Activated T-helper 1 cell treated with anti-CD3 and anti-CD28 coated beads, Interleukin-12 subunit alpha, Interleukin-12 subunit beta, Interleukin-2, Interleukin-4 antibody, amounts not matched to agents 30 ng/mL and 10 ng/mL and 1 ng/mL, durations not matched to agents 14 hours and 24 hours and 36 hours (primary cell): ENCODE measurements around the gene SULT1E1. TPM values are rescaled to one million over a fixed set of nuclear protein-coding genes. Genes with fewer than 3 reads are reported as not detected.

Experiments used
- DNase-seq: peaks from one replicate; pipeline ENCODE4 v3.0.0; 2021; ENCODE audit warnings: low spot score
- H3K27ac Mint-ChIP-seq: one replicate; pipeline ENCODE4 v1.8.0; 2021; ENCODE audit warnings: mild to moderate bottlenecking, mixed read lengths
- H3K27me3 Mint-ChIP-seq: one replicate; pipeline ENCODE4 v1.8.0; 2022; ENCODE audit warnings: mild to moderate bottlenecking, moderate library complexity, mixed read lengths; ENCODE audit not compliant: insufficient read depth
- H3K36me3 Mint-ChIP-seq: one replicate; pipeline ENCODE4 v1.8.0; 2021; ENCODE audit warnings: low read depth, mixed read lengths
- H3K4me1 Mint-ChIP-seq: one replicate; pipeline ENCODE4 v1.8.0; 2021; ENCODE audit warnings: low read depth, mixed read lengths
- H3K4me3 Mint-ChIP-seq: one replicate; pipeline ENCODE4 v1.8.0; 2021; ENCODE audit warnings: mild to moderate bottlenecking, moderate library complexity, mixed read lengths
- H3K9me3 Mint-ChIP-seq: one replicate; pipeline ENCODE4 v1.8.0; 2021; ENCODE audit warnings: mixed read lengths
- intact Hi-C: fragments of 100-400 bp; cut with micrococcal nuclease; formaldehyde crosslinking; loops from one replicate; pipeline ENCODE4 v1.15.1; 2024
- total RNA-seq: library from RNA; stranded (reverse); gene quantifications from 2 replicates; pipeline ENCODE4 v1.2.3, GENCODE V29; 2022

The SULT1E1 gene
- total RNA-seq, 1 donor from 2014 or later, result not detected

DNA sequence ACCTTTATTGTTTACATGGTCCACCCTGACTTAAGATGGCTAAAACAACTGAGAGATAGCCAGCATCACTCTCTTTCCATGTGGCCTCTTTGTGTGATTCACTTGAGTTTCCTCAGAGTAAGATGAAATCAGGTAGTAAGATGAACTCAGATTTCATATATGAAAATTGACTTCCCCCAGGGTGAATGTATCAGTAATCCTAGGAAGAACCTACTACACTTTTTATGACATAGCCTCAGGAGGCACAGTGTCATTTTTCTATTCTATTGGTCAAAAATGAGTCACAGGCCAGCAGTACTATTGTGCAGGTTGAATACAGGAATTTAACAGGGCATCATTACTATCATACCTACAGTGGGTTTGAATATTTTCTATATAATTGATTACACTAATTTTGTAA lies 14.6 kb upstream of the SULT1E1 start:
- intact Hi-C loops, result no loop called here
- Mint-ChIP-seq H3K4me1 (no peaks in the 10 kb centered on the region), H3K9me3 (no peaks in the 10 kb centered on the region), H3K27me3 (no peaks in the 10 kb centered on the region), H3K27ac (no peak overlapping the region), H3K36me3 (no peaks in the 10 kb centered on the region), H3K4me3 (no peak overlapping the region)
- no peak for DNase-seq

DNA sequence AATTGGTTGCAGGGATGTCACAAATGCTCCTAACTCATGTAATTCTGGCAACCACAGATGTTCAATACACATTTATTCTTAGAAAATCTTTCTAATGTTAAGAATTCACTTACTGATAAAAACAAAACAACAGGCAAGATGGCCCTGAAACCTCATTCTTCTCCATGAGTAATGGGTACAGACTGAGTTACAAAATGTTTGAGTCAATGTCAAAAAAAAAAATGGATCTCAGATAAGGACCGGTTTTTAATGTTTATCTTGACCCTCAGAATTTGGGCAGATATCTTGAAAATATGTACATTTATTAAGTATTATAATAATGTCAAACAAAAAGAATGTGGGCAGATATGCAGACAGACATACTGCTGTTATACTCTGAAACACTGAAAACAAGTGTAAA lies 1.8 kb upstream of the SULT1E1 start:
- H3K27me3 Mint-ChIP-seq, result peaks cover 3% of the 10 kb centered on the region
- H3K4me3 Mint-ChIP-seq, result no peak overlapping the region
- H3K27ac Mint-ChIP-seq, result no peak overlapping the region
- intact Hi-C loops, result no loop called here
- no peaks in the 10 kb centered on the region for H3K9me3 Mint-ChIP-seq
- H3K4me1 Mint-ChIP-seq, result no peaks in the 10 kb centered on the region
- no peaks in the 10 kb centered on the region for H3K36me3 Mint-ChIP-seq
- DNase-seq, result no peak

DNA sequence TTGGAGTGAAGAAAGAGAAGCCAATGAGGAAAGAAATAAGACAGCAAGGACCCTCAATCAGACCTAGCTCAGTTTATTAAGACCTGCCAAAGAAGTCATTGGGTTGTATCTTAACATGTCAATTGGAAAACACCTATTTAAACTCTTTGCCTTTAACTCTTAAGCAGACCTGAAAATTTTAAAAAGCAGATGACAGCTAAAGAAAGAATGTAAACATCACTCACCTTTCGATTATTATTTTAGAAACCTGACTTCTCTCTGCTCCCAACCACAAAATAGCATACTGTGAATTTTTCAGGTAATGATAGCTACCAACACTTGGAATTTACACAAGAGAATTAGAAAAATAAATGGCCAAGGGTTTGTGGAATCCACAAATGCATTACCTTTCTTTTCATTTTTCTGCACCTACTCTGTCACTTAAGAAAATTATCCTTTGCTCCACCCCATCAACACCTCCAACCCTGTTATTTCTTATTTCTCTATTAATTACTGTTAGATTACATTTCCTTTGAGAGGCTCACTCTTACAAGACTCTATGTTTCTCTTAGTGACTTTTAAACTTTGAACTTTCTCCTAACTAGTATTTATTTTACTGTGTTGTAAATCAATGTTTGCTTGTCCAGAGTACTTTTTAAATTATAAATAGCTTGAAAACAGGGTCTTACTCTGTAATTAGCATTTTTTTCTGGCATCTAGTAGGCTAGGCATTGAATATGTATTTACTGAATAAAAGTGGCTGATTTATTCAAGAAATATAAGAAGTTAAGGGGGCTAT lies 765 bp upstream of the SULT1E1 start:
- no peaks in the 10 kb centered on the region for H3K4me1 Mint-ChIP-seq
- intact Hi-C loops, result no loop called here

GRCh38 chr4:69859140-69859685 lies 732 bp downstream of the SULT1E1 start:
- Mint-ChIP-seq H3K4me3 (no peak overlapping the region), H3K27me3 (peaks cover 3% of the 10 kb centered on the region), H3K27ac (no peak overlapping the region), H3K36me3 (no peaks in the 10 kb centered on the region), H3K9me3 (no peaks in the 10 kb centered on the region), H3K4me1 (no peaks in the 10 kb centered on the region)
- intact Hi-C loops, result no loop called here
- no peak for DNase-seq

More for the DNA sequence above, 765 bp upstream of the SULT1E1 start:
- Mint-ChIP-seq H3K27me3 (peaks cover 3% of the 10 kb centered on the region), H3K36me3 (no peaks in the 10 kb centered on the region), H3K4me3 (no peak overlapping the region), H3K9me3 (no peaks in the 10 kb centered on the region), H3K27ac (no peak overlapping the region)
- DNase-seq, result no peak

- Mint-ChIP-seq H3K4me1 (no peaks in the 10 kb centered on the region), H3K27ac (no peak overlapping the region), H3K4me3 (no peak overlapping the region), H3K36me3 (no peaks in the 10 kb centered on the region), H3K9me3 (no peaks in the 10 kb centered on the region), H3K27me3 (peaks cover 3% of the 10 kb centered on the region)
- intact Hi-C loops, result no loop called here
- DNase-seq, result no peak
Observed at GRCh38 chr4:69858690-69859089, 1.3 kb downstream of the SULT1E1 start.

- H3K4me3 Mint-ChIP-seq, result no peak overlapping the region
- H3K36me3 Mint-ChIP-seq, result no peaks in the 10 kb centered on the region
- no peaks in the 10 kb centered on the region for H3K4me1 Mint-ChIP-seq
- H3K27ac Mint-ChIP-seq, result no peak overlapping the region
- intact Hi-C loops, result no loop called here
- peaks cover 6% of the 10 kb centered on the region for H3K9me3 Mint-ChIP-seq
- no peak for DNase-seq
- H3K27me3 Mint-ChIP-seq, result no peaks in the 10 kb centered on the region
Observed at GRCh38 chr4:69855822-69856221, 4.1 kb downstream of the SULT1E1 start.

DNA sequence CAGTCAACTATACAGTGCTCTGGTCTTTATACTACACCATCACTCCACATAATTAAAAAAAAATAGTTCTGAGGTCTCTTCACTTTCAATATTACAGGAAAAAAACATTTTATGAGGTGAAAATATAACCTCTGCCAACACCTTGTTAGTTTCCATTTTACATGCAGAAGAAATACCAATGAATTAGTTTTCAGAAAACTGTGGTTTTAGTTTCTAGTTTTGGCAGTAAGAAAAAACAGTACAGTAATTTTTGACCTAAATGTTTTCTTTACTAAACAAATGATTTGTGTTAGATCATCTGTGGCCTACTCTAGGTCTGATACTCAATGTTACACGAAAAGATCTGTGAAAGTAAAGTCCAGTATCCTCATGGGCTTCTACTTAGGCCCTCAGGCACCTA lies 10.0 kb downstream of the SULT1E1 start:
- Mint-ChIP-seq H3K4me1 (no peaks in the 10 kb centered on the region), H3K27ac (no peak overlapping the region), H3K9me3 (peaks cover 6% of the 10 kb centered on the region), H3K4me3 (no peak overlapping the region), H3K36me3 (no peaks in the 10 kb centered on the region), H3K27me3 (peaks cover 2% of the 10 kb centered on the region)
- intact Hi-C loops, result loop anchor here (2.0 kb wide), 1 partner anchor 17 kb away; no protein-coding TSS in a partner anchor
- DNase-seq, result no peak

- Mint-ChIP-seq H3K27me3 (peaks cover 2% of the 10 kb centered on the region), H3K9me3 (peaks cover 6% of the 10 kb centered on the region), H3K36me3 (no peaks in the 10 kb centered on the region), H3K4me3 (no peak overlapping the region), H3K4me1 (no peaks in the 10 kb centered on the region), H3K27ac (no peak overlapping the region)
- intact Hi-C loops, result no loop called here
- no peak for DNase-seq
Observed at GRCh38 chr4:69849297-69849696, 10.6 kb downstream of the SULT1E1 start.

GRCh38 chr4:69848028-69848427 lies 11.9 kb downstream of the SULT1E1 start:
- Mint-ChIP-seq H3K4me3 (no peak overlapping the region), H3K27ac (no peak overlapping the region), H3K9me3 (peaks cover 6% of the 10 kb centered on the region), H3K27me3 (peaks cover 2% of the 10 kb centered on the region), H3K4me1 (peaks cover 7% of the 10 kb centered on the region), H3K36me3 (no peaks in the 10 kb centered on the region)
- intact Hi-C loops, result no loop called here
- DNase-seq, result no peak

GRCh38 chr4:69843932-69844331 lies 16.0 kb downstream of the SULT1E1 start:
- intact Hi-C loops, result no loop called here
- Mint-ChIP-seq H3K4me3 (no peak overlapping the region), H3K9me3 (no peaks in the 10 kb centered on the region), H3K36me3 (no peaks in the 10 kb centered on the region), H3K27ac (no peak overlapping the region), H3K27me3 (peaks cover 6% of the 10 kb centered on the region), H3K4me1 (peaks cover 7% of the 10 kb centered on the region)
- DNase-seq, result no peak

GRCh38 chr4:69843301-69843700 lies 16.6 kb downstream of the SULT1E1 start:
- H3K4me3 Mint-ChIP-seq, result no peak overlapping the region
- H3K27me3 Mint-ChIP-seq, result peaks cover 6% of the 10 kb centered on the region
- no peaks in the 10 kb centered on the region for H3K36me3 Mint-ChIP-seq
- DNase-seq, result no peak
- intact Hi-C loops, result no loop called here
- H3K9me3 Mint-ChIP-seq, result no peaks in the 10 kb centered on the region
- H3K4me1 Mint-ChIP-seq, result peaks cover 7% of the 10 kb centered on the region
- H3K27ac Mint-ChIP-seq, result no peak overlapping the region

GRCh38 chr4:69838977-69839376 lies 21.0 kb downstream of the SULT1E1 start:
- Mint-ChIP-seq H3K4me3 (no peak overlapping the region), H3K4me1 (peaks cover 5% of the 10 kb centered on the region), H3K9me3 (no peaks in the 10 kb centered on the region), H3K27ac (no peak overlapping the region), H3K27me3 (peaks cover 5% of the 10 kb centered on the region), H3K36me3 (no peaks in the 10 kb centered on the region)
- intact Hi-C loops, result no loop called here
- no peak for DNase-seq

DNA sequence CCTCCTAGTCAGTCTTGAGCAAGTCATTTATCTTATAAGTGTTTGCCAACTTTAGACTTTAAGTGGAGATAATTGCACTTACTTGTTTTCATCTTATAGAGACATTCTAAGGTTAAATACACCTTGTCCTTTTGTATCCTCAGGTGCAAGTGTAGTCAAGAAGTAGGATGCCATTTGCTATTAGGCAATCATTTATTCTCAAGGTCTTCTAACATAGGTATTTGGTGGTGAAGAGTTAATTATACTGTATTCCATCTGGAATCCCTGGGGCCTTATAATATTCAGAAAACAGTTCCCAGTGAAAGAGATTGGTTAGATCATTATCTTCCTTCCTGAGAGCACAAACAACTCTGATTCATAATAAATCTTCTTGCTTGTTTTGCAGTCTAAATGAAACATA lies 23.7 kb downstream of the SULT1E1 start:
- H3K9me3 Mint-ChIP-seq, result no peaks in the 10 kb centered on the region
- H3K27ac Mint-ChIP-seq, result no peak overlapping the region

More for the DNA sequence above, 23.7 kb downstream of the SULT1E1 start:
- Mint-ChIP-seq H3K27me3 (no peaks in the 10 kb centered on the region), H3K4me1 (peaks cover 8% of the 10 kb centered on the region), H3K4me3 (no peak overlapping the region), H3K36me3 (no peaks in the 10 kb centered on the region)
- DNase-seq, result no peak
- intact Hi-C loops, result no loop called here
